Retinal pigment epithelial cell (primary cell): Measurements from ENCODE around the gene SIX3.
A peak's percentile ranks its signal among the peaks of the same experiment; 100 is the strongest.

Source experiments
- DNase-seq: peaks from one replicate; pipeline ENCODE4 v3.0.0-alpha.2; 2010; ENCODE audit warnings: low read depth
- H3K4me3 ChIP-seq: 2 replicates; pipeline ENCODE4 v1.5.1; 2011; ENCODE audit warnings: mild to moderate bottlenecking, low read length, control low read depth, moderate library complexity
- CTCF ChIP-seq: conservative IDR thresholded peaks from 2 replicates; pipeline ENCODE4 v1.5.1; 2011; ENCODE audit warnings: low read depth, low read length, control low read depth, inconsistent platforms

Gene SIX3

GRCh38 chr2:44930274-44931197, 11.0 kb upstream of the SIX3 start:
- H3K4me3 ChIP-seq, result peak overlapping the region; percentile 100
- TF ChIP-seq CTCF, result no peak
- DNase-seq, result no peak

- no peak for TF ChIP-seq CTCF
- DNase-seq, result no peak
- H3K4me3 ChIP-seq, result peak overlapping the region; percentile 100
Observed at GRCh38 chr2:44931198-44931780, 10.2 kb upstream of the SIX3 start.

- DNase-seq, result no peak
- no peak for TF ChIP-seq CTCF
Observed at GRCh38 chr2:44932079-44932478, 9.4 kb upstream of the SIX3 start.

GRCh38 chr2:44932564-44933392, 8.7 kb upstream of the SIX3 start:
- peak overlapping the region; percentile 100 for H3K4me3 ChIP-seq
- TF ChIP-seq CTCF, result no peak
- DNase-seq, result no peak

More at GRCh38 chr2:44932079-44932478, 9.4 kb upstream of the SIX3 start:
- H3K4me3 ChIP-seq, result peak overlapping the region; percentile 100

GRCh38 chr2:44933434-44933951, 8.0 kb upstream of the SIX3 start:
- H3K4me3 ChIP-seq, result peak overlapping the region; percentile 100
- no peak for TF ChIP-seq CTCF

GRCh38 chr2:44934038-44934982, 7.2 kb upstream of the SIX3 start:
- TF ChIP-seq CTCF, result no peak
- no peak for DNase-seq
- H3K4me3 ChIP-seq, result peak overlapping the region; percentile 100

More at GRCh38 chr2:44933434-44933951, 8.0 kb upstream of the SIX3 start:
- no peak for DNase-seq
